ENCODE measurements around the gene MLX. TPM values are rescaled to one million over a fixed set of nuclear protein-coding genes. Genes with fewer than 3 reads are reported as not detected.

Gene MLX
- total and polyA plus RNA-seq, 10 of the 15 experiments (the other 5 are each of a cell fraction or from before 2014, with no cell fraction given), result 34.4 to 65.0 (median 44.4) TPM

DNA sequence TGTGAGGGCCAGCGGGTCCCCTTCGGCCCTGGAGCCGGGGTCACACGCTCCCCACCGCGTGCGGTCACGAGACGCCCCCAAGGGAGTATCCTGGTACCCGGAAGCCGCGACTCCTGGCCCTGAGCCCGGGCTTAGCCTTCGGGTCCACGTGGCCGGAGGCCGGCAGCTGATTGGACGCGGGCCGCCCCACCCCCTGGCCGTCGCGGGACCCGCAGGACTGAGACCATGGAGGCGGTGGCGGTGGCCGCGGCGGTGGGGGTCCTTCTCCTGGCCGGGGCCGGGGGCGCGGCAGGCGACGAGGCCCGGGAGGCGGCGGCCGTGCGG, 30.9 kb upstream of the MLX start, which contains the start of gene NAGLU (continued):
- no peak for TF ChIP-seq CEBPB (IDR thresholded peaks at IDR 0.05; ENCODE audit: borderline replicate concordance in 1 of 2, low read depth in 2 of 2, low read length in 2 of 2)
- peak; percentile 98 to 99 for TF ChIP-seq BHLHE40 (IDR thresholded peaks at IDR 0.05; ENCODE audit: borderline replicate concordance in 1 of 2, low read depth in 2 of 2, low read length in 1 of 2)
- TF ChIP-seq DPF2 (IDR thresholded peaks at IDR 0.05), result peak; percentile 80; the same call in 1 of the 2 replicates
- no peak; the same call in none of the 2 replicates for TF ChIP-seq MAX (IDR thresholded peaks at IDR 0.05; ENCODE audit: low read depth, low read length)
- TF ChIP-seq, protein P1, sequence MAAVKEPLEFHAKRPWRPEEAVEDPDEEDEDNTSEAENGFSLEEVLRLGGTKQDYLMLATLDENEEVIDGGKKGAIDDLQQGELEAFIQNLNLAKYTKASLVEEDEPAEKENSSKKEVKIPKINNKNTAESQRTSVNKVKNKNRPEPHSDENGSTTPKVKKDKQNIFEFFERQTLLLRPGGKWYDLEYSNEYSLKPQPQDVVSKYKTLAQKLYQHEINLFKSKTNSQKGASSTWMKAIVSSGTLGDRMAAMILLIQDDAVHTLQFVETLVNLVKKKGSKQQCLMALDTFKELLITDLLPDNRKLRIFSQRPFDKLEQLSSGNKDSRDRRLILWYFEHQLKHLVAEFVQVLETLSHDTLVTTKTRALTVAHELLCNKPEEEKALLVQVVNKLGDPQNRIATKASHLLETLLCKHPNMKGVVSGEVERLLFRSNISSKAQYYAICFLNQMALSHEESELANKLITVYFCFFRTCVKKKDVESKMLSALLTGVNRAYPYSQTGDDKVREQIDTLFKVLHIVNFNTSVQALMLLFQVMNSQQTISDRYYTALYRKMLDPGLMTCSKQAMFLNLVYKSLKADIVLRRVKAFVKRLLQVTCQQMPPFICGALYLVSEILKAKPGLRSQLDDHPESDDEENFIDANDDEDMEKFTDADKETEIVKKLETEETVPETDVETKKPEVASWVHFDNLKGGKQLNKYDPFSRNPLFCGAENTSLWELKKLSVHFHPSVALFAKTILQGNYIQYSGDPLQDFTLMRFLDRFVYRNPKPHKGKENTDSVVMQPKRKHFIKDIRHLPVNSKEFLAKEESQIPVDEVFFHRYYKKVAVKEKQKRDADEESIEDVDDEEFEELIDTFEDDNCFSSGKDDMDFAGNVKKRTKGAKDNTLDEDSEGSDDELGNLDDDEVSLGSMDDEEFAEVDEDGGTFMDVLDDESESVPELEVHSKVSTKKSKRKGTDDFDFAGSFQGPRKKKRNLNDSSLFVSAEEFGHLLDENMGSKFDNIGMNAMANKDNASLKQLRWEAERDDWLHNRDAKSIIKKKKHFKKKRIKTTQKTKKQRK (IDR thresholded peaks at IDR 0.05; ENCODE audit: low read depth, low read length), result no peak
- no peak for TF ChIP-seq CBX3 (IDR thresholded peaks at IDR 0.05; ENCODE audit: borderline replicate concordance, low read depth)
- TF ChIP-seq PML (IDR thresholded peaks at IDR 0.05; ENCODE audit: low read length), result no peak
- TF ChIP-seq HCFC1 (IDR thresholded peaks at IDR 0.05; ENCODE audit: low read length), result no peak
- TF ChIP-seq CHD2 (IDR thresholded peaks at IDR 0.05; ENCODE audit: borderline replicate concordance, low read depth, low read length), result peak; percentile 62
- TF ChIP-seq NR2F1 (conservative IDR thresholded peaks at IDR 0.05), result peak; percentile 98
- TF ChIP-seq ZNF207 (IDR thresholded peaks at IDR 0.05; ENCODE audit: borderline replicate concordance), result no peak; the same call in 1 of the 2 replicates
- no peak for TF ChIP-seq WRNIP1 (IDR thresholded peaks at IDR 0.05; ENCODE audit: borderline replicate concordance, low read depth, low read length)
- TF ChIP-seq KLF5 (IDR thresholded peaks at IDR 0.05; ENCODE audit: partially characterized antibody), result no peak
- 0 out of 2 replicates have a peak, but pooled peaks have one; percentile 43 for TF ChIP-seq SMAD5 (IDR thresholded peaks at IDR 0.05; ENCODE audit: low read depth)
- TF ChIP-seq, protein P2, sequence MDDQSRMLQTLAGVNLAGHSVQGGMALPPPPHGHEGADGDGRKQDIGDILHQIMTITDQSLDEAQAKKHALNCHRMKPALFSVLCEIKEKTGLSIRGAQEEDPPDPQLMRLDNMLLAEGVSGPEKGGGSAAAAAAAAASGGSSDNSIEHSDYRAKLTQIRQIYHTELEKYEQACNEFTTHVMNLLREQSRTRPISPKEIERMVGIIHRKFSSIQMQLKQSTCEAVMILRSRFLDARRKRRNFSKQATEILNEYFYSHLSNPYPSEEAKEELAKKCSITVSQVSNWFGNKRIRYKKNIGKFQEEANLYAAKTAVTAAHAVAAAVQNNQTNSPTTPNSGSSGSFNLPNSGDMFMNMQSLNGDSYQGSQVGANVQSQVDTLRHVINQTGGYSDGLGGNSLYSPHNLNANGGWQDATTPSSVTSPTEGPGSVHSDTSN (IDR thresholded peaks at IDR 0.05; ENCODE audit: insufficient replicate concordance, low read depth, low read length), result no peak
- 0 out of 2 replicates have a peak, but pooled peaks have one; percentile 51 for TF ChIP-seq TCF3 (IDR thresholded peaks at IDR 0.05; ENCODE audit: borderline replicate concordance, insufficient read depth, low read depth, low read length)
- no peak for TF ChIP-seq SUZ12 (IDR thresholded peaks at IDR 0.05; ENCODE audit: unreplicated experiment)
- no peak for TF ChIP-seq ZBED1 (IDR thresholded peaks at IDR 0.05; ENCODE audit: borderline replicate concordance)
- no peak for TF ChIP-seq NRF1 (conservative IDR thresholded peaks at IDR 0.05; ENCODE audit: low read depth, low read length)
- TF ChIP-seq TBL1XR1 (IDR thresholded peaks at IDR 0.05; ENCODE audit: low read depth, low read length), result no peak
- no peak for TF ChIP-seq CBX5 (IDR thresholded peaks at IDR 0.05; ENCODE audit: low read depth)
- no peak for TF ChIP-seq ZNF24 (IDR thresholded peaks at IDR 0.05)
- TF ChIP-seq CHD4 (IDR thresholded peaks at IDR 0.05), result no peak
- no peak for TF ChIP-seq CHD1 (IDR thresholded peaks at IDR 0.05; ENCODE audit: low read depth, low read length)
- peak; percentile 82 for TF ChIP-seq NFYB (IDR thresholded peaks at IDR 0.05; ENCODE audit: insufficient read depth, low read depth, low read length)
- TF ChIP-seq MTA3 (IDR thresholded peaks at IDR 0.05; ENCODE audit: borderline replicate concordance, low read length), result no peak
